ENCODE measurements around the gene CAMKMT.

The CAMKMT gene

GRCh38 chr2:44778671-44779476 lies 417.1 kb downstream of the CAMKMT start:
- H3K4me3 ChIP-seq (ENCODE audit: control insufficient read depth, low read depth, low read length) = no peak overlapping the region
- DNase-seq (ENCODE audit: low read depth) = no peak

GRCh38 chr2:44779793-44780192 lies 418.0 kb downstream of the CAMKMT start:
- H3K4me3 ChIP-seq (ENCODE audit: control insufficient read depth, low read depth, low read length) = no peak overlapping the region
- no peak for DNase-seq (ENCODE audit: low read depth)
- no peak for TF ChIP-seq CTCF (IDR thresholded peaks at IDR 0.05; ENCODE audit: control insufficient read depth, insufficient read depth, low read depth, low read length, missing control alignments)

More at GRCh38 chr2:44778671-44779476, 417.1 kb downstream of the CAMKMT start:
- no peak for TF ChIP-seq CTCF (IDR thresholded peaks at IDR 0.05; ENCODE audit: control insufficient read depth, insufficient read depth, low read depth, low read length, missing control alignments)

- TF ChIP-seq CTCF (IDR thresholded peaks at IDR 0.05; ENCODE audit: control insufficient read depth, insufficient read depth, low read depth, low read length, missing control alignments) = no peak
- no peak overlapping the region for H3K4me3 ChIP-seq (ENCODE audit: control insufficient read depth, low read depth, low read length)
- DNase-seq (ENCODE audit: low read depth) = no peak
These were observed 418.7 kb downstream of the CAMKMT start for GRCh38 chr2:44780406-44780805.

- H3K4me3 ChIP-seq (ENCODE audit: control insufficient read depth, low read depth, low read length) = no peak overlapping the region
- DNase-seq (ENCODE audit: low read depth) = no peak
- TF ChIP-seq CTCF (IDR thresholded peaks at IDR 0.05; ENCODE audit: control insufficient read depth, insufficient read depth, low read depth, low read length, missing control alignments) = no peak
These were observed 423.7 kb downstream of the CAMKMT start for GRCh38 chr2:44785433-44785832.

- no peak overlapping the region for H3K4me3 ChIP-seq (ENCODE audit: control insufficient read depth, low read depth, low read length)
- no peak for DNase-seq (ENCODE audit: low read depth)
- no peak for TF ChIP-seq CTCF (IDR thresholded peaks at IDR 0.05; ENCODE audit: control insufficient read depth, insufficient read depth, low read depth, low read length, missing control alignments)
These were observed 424.5 kb downstream of the CAMKMT start for GRCh38 chr2:44786045-44786816.

GRCh38 chr2:44786817-44787214 lies 425.1 kb downstream of the CAMKMT start:
- no peak for DNase-seq (ENCODE audit: low read depth)
- no peak overlapping the region for H3K4me3 ChIP-seq (ENCODE audit: control insufficient read depth, low read depth, low read length)
- no peak for TF ChIP-seq CTCF (IDR thresholded peaks at IDR 0.05; ENCODE audit: control insufficient read depth, insufficient read depth, low read depth, low read length, missing control alignments)
